Sigmoid colon (tissue), 7 donors: ENCODE measurements around the gene DLX3. TPM values are rescaled to one million over a fixed set of nuclear protein-coding genes. Genes with fewer than 3 reads are reported as not detected.
A peak's percentile ranks its signal among the peaks of the same experiment; 100 is the strongest.

ENCODE experiments used
- DNase-seq: peaks from one replicate; pipeline ENCODE4 v3.0.0-alpha.2; 2019
- H3K27ac ChIP-seq, 4 donors: fragments of 200-600 bp; sonication (generic); one replicate each; pipeline ENCODE4 v1.5.1; 2016 to 2019; ENCODE audit warnings: mild to moderate bottlenecking in 1 of 4
- H3K27me3 ChIP-seq, 3 donors: fragments of 200-600 bp; sonication (generic); one replicate each; pipeline ENCODE4 v1.5.1; 2019; ENCODE audit warnings: mild to moderate bottlenecking in 1 of 3
- H3K36me3 ChIP-seq, 4 donors: fragments of 200-600 bp; sonication (generic); one replicate each; pipeline ENCODE4 v1.5.1; 2016 to 2019
- H3K4me1 ChIP-seq, 4 donors: fragments of 200-600 bp; sonication (generic); one replicate each; pipeline ENCODE4 v1.5.1; 2017 to 2019
- H3K4me3 ChIP-seq, 4 donors: fragments of 200-600 bp; sonication (generic); one replicate each; pipeline ENCODE4 v1.5.1; 2017 to 2019; ENCODE audit warnings: mild to moderate bottlenecking in 2 of 4, moderate library complexity in 1 of 4
- H3K9me3 ChIP-seq, 4 donors: fragments of 200-600 bp in 3 of 4; sonication (generic) in 3 of 4; one replicate each; pipeline versions ENCODE4 v1.5.1 to v1.6.1; 2013 to 2019
- CTCF ChIP-seq, 4 experiments: fragments of 450-650 bp in 3 of 4; fragments of 200-600 bp in 1 of 4; IDR thresholded peaks; one replicate each; pipeline ENCODE4 v1.5.1; 2016 to 2019; ENCODE audit warnings: antibody characterized with exemption in 4 of 4, mild to moderate bottlenecking in 3 of 4, moderate library complexity in 2 of 4
- EP300 ChIP-seq, 4 donors: sonication (generic); formaldehyde crosslinking; IDR thresholded peaks; one replicate each; pipeline ENCODE4 v1.6.1; 2017; ENCODE audit warnings: antibody characterized with exemption in 4 of 4
- POLR2A ChIP-seq, 2 donors: fragments of 450-650 bp; IDR thresholded peaks; one replicate each; pipeline ENCODE4 v1.6.1; 2016; ENCODE audit warnings: antibody characterized with exemption in 2 of 2, mild to moderate bottlenecking in 2 of 2, moderate library complexity in 2 of 2
- POLR2AphosphoS5 ChIP-seq, 4 donors: sonication (generic); formaldehyde crosslinking; IDR thresholded peaks; one replicate each; pipeline ENCODE4 v1.6.1; 2017; ENCODE audit warnings: antibody characterized with exemption in 4 of 4
- WGBS, 2 donors: extraction: QIAGEN DNeasy Blood & Tissue Kit; methylation state at CpG; one replicate each; pipeline ENCODE4 v1.1.7; 2013; 5-methylcytosine and 5-hydroxymethylcytosine counted together
- intact Hi-C: fragments of 100-400 bp; cut with DNase I; formaldehyde crosslinking; loops from one replicate; pipeline ENCODE4 v1.15.1; 2023
- polyA plus RNA-seq, 3 donors: library from polyadenylated mRNA; stranded (reverse); fragments of 200-250 nt; gene quantifications; one replicate each; pipeline ENCODE4 v1.2.3, GENCODE V29; 2013
- total RNA-seq, 4 donors: library from RNA; depleted of rRNA; stranded (reverse); fragments of >200 nt; gene quantifications; one replicate each; pipeline ENCODE4 v1.1.0, GENCODE V29; 2016
- donor health status: healthy with polysubstance abuse.
- donor health status: Bipolar disorder and iron deficiency.
- donor health status: healthy.

Gene DLX3
- total and polyA plus RNA-seq, 7 donors: 0.07 to 0.27 TPM; not detected in 5

DNA sequence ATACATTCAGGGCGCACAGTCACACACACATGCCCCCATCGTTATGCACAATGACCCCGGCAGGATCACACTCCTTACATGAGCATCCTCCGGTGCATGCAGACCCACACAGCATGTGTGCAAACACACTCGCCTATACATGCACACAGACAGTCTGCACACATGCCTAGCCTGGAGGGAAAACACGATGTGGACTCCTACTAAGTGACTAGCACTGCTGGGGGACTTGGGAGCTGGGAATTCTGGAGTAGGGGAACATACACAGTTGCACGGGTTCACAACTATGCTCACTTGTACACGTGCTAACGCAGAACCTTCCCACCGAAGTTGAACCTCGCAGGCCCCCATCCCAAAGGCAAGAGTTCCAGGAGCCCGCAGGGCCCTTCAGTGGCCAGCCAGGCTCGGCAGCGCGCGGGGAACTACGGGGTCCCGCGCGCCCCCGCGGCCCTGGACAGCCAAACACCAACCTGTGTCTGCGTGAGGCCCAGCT, 2.0 kb downstream of the DLX3 start:
- Histone ChIP-seq H3K27me3 (peaks cover 32 to 100% (median 86%) of the 10 kb centered on the region in 3 donors), H3K27ac (no peak overlapping the region), H3K9me3 (no peaks in the 10 kb centered on the region), H3K4me1 (peaks cover 0 to 42% (median 40%) of the 10 kb centered on the region in 4 donors), H3K36me3 (no peaks in the 10 kb centered on the region), H3K4me3 (peak overlapping the region; percentile 14 to 49 (median 42))
- TF ChIP-seq POLR2A (IDR thresholded peaks at IDR 0.05) (no peak), POLR2AphosphoS5 (IDR thresholded peaks at IDR 0.05) (no peak), EP300 (IDR thresholded peaks at IDR 0.05) (no peak), CTCF (IDR thresholded peaks at IDR 0.05) (no peak)
- intact Hi-C loops: no loop called here
- WGBS, 2 donors: 19 to 29% methylated on average over 23 of the region's 23 CpGs
- no peak for DNase-seq

GRCh38 chr17:49992191-49992932, 2.7 kb downstream of the DLX3 start:
- Histone ChIP-seq H3K9me3 (no peaks in the 10 kb centered on the region), H3K27ac (no peak overlapping the region), H3K4me3 (no peak overlapping the region), H3K27me3 (peaks cover 34 to 100% (median 86%) of the 10 kb centered on the region in 3 donors), H3K36me3 (no peaks in the 10 kb centered on the region), H3K4me1 (peaks cover 0 to 48% (median 46%) of the 10 kb centered on the region in 4 donors)
- 77% methylated on average over 13 of the region's 13 CpGs for WGBS, 2 donors
- DNase-seq: no peak
- intact Hi-C loops: no loop called here
- TF ChIP-seq POLR2A (IDR thresholded peaks at IDR 0.05) (no peak), EP300 (IDR thresholded peaks at IDR 0.05) (no peak), CTCF (IDR thresholded peaks at IDR 0.05) (no peak), POLR2AphosphoS5 (IDR thresholded peaks at IDR 0.05) (no peak)

- peaks cover 27 to 100% (median 87%) of the 10 kb centered on the region in 3 donors for H3K27me3 ChIP-seq
- peaks cover 0 to 40% (median 38%) of the 10 kb centered on the region in 4 donors for H3K4me1 ChIP-seq
- WGBS, 2 donors: 85 to 88% methylated on average over 14 of the region's 14 CpGs
- DNase-seq: no peak
- H3K4me3 ChIP-seq: no peak overlapping the region
- H3K36me3 ChIP-seq: no peaks in the 10 kb centered on the region
- TF ChIP-seq POLR2AphosphoS5 (IDR thresholded peaks at IDR 0.05) (no peak), EP300 (IDR thresholded peaks at IDR 0.05) (no peak), POLR2A (IDR thresholded peaks at IDR 0.05) (no peak), CTCF (IDR thresholded peaks at IDR 0.05) (no peak)
- intact Hi-C loops: no loop called here
- no peaks in the 10 kb centered on the region for H3K9me3 ChIP-seq
- H3K27ac ChIP-seq: no peak overlapping the region
These were observed 3.6 kb downstream of the DLX3 start for GRCh38 chr17:49991409-49991808.

- Histone ChIP-seq H3K27ac (no peak overlapping the region), H3K9me3 (no peaks in the 10 kb centered on the region), H3K4me3 (no peak overlapping the region), H3K4me1 (peaks cover 0 to 38% (median 36%) of the 10 kb centered on the region in 4 donors), H3K27me3 (peaks cover 23 to 97% (median 82%) of the 10 kb centered on the region in 3 donors), H3K36me3 (no peaks in the 10 kb centered on the region)
- no peak for DNase-seq
- WGBS, 2 donors: 76 to 82% methylated on average over 8 of the region's 8 CpGs
- intact Hi-C loops: no loop called here
- no peak for TF ChIP-seq POLR2AphosphoS5 (IDR thresholded peaks at IDR 0.05)
- TF ChIP-seq CTCF (IDR thresholded peaks at IDR 0.05): no peak
- TF ChIP-seq EP300 (IDR thresholded peaks at IDR 0.05): no peak
- no peak for TF ChIP-seq POLR2A (IDR thresholded peaks at IDR 0.05)
These were observed 4.1 kb downstream of the DLX3 start for GRCh38 chr17:49990921-49991320.
